HG03521 (cell line): Measurements from ENCODE around the gene ITGAX.

Experiments used
- ATAC-seq: cut with Tn5 transposase; IDR thresholded peaks from one replicate; pipeline ENCODE4 v1.9.1; 2021; ENCODE audit warnings: mild to moderate bottlenecking, moderate library complexity; ENCODE audit not compliant: unreplicated experiment

The ITGAX gene

GRCh38 chr16:31430380-31431052 is 75.5 kb downstream of the ITGAX start:
- no peak for ATAC-seq
